Measurements from ENCODE around the gene TBL1X. TPM values are rescaled to one million over a fixed set of nuclear protein-coding genes. Genes with fewer than 3 reads are reported as not detected.

The TBL1X gene
- total and polyA plus RNA-seq, 2 donors (not counting 1 experiment from before 2014, with no cell fraction given), result 8.8 to 65.1 TPM

GRCh38 chrX:9522378-9523155 is 57.7 kb downstream of the TBL1X start:
- no peak overlapping the region for H3K27ac ChIP-seq (ENCODE audit: low read length in 2 of 2)
- no peaks in the 10 kb centered on the region for H3K9me3 Mint-ChIP-seq (ENCODE audit: insufficient read depth)
- no peaks in the 10 kb centered on the region for H3K27me3 ChIP-seq (replicated peaks in 1 of 4; ENCODE audit: control extremely low read depth in 1 of 4, control insufficient read depth in 3 of 4, insufficient read depth in 4 of 4, low read length in 3 of 4)
- intact Hi-C loops (cut with micrococcal nuclease), result no loop called here
- H3K9me3 ChIP-seq (ENCODE audit: control extremely low read depth in 1 of 3, control insufficient read depth in 2 of 3, insufficient read depth in 1 of 3, low read length in 2 of 3), result no peaks in the 10 kb centered on the region
- no peak overlapping the region for H3K4me3 ChIP-seq (ENCODE audit: control extremely low read depth in 1 of 5, extremely low read depth in 1 of 5, insufficient read depth in 1 of 5, low read depth in 2 of 5, low read length in 4 of 5)
- H3K4me1 Mint-ChIP-seq, result peaks cover 38% of the 10 kb centered on the region
- no peak for DNase-seq
- H3K36me3 ChIP-seq (replicated peaks in 1 of 2; ENCODE audit: control extremely low read depth in 1 of 2, control insufficient read depth in 1 of 2, extremely low read depth in 1 of 2, insufficient read depth in 2 of 2, low read length in 1 of 2), result no peaks in the 10 kb centered on the region
- POLR2A ChIA-PET, result no interaction called here
- no peaks in the 10 kb centered on the region for H3K27me3 Mint-ChIP-seq
- H3K4me2 ChIP-seq (replicated peaks; ENCODE audit: low read depth, low read length, poor library complexity, severe bottlenecking), result no peak overlapping the region
- WGBS (ENCODE audit: insufficient coverage), result 100% methylated on average over 3 of the region's 7 CpGs
- H2AFZ ChIP-seq (ENCODE audit: insufficient read depth, low read depth, low read length, poor library complexity, severe bottlenecking), result no peak overlapping the region
- H3K4me3 Mint-ChIP-seq, result no peak overlapping the region
- H3K27ac Mint-ChIP-seq, result no peak overlapping the region
- no peak for TF ChIP-seq CTCF (IDR thresholded peaks at IDR 0.05)
- H3K4me1 ChIP-seq (ENCODE audit: control insufficient read depth in 2 of 2, insufficient read depth in 2 of 2, low read length in 2 of 2), result peaks cover 19 to 22% of the 10 kb centered on the region in 2 donors
- CTCF ChIA-PET, result no interaction called here
- no peak for ATAC-seq (ENCODE audit: low read depth)
- no peak overlapping the region for H3K9ac ChIP-seq (ENCODE audit: low read length)
- peaks cover 6% of the 10 kb centered on the region for H4K20me1 ChIP-seq (ENCODE audit: control insufficient read depth, insufficient read depth, low read length, poor library complexity, severe bottlenecking)
- peaks cover 27% of the 10 kb centered on the region for H3K79me2 ChIP-seq (ENCODE audit: control insufficient read depth, insufficient read depth, low read length)

GRCh38 chrX:9525511-9526248 is 60.8 kb downstream of the TBL1X start:
- ATAC-seq (ENCODE audit: low read depth) (peak; percentile 23), DNase-seq (peak; percentile 57)
- Histone ChIP-seq H3K9me3 (ENCODE audit: control extremely low read depth in 1 of 3, control insufficient read depth in 2 of 3, insufficient read depth in 1 of 3, low read length in 2 of 3) (no peaks in the 10 kb centered on the region), H3K79me2 (ENCODE audit: control insufficient read depth, insufficient read depth, low read length) (peaks cover 43% of the 10 kb centered on the region), H3K4me2 (replicated peaks; ENCODE audit: low read depth, low read length, poor library complexity, severe bottlenecking) (peak overlapping the region; percentile 46), H2AFZ (ENCODE audit: insufficient read depth, low read depth, low read length, poor library complexity, severe bottlenecking) (no peak overlapping the region), H3K36me3 (replicated peaks in 1 of 2; ENCODE audit: control extremely low read depth in 1 of 2, control insufficient read depth in 1 of 2, extremely low read depth in 1 of 2, insufficient read depth in 2 of 2, low read length in 1 of 2) (no peaks in the 10 kb centered on the region), H3K4me3 (ENCODE audit: control extremely low read depth in 1 of 5, extremely low read depth in 1 of 5, insufficient read depth in 1 of 5, low read depth in 2 of 5, low read length in 4 of 5) (peak overlapping the region in 3 of 5 experiments; percentile 6 to 34 (median 13)), H4K20me1 (ENCODE audit: control insufficient read depth, insufficient read depth, low read length, poor library complexity, severe bottlenecking) (peaks cover 12% of the 10 kb centered on the region), H3K9ac (ENCODE audit: low read length) (peak overlapping the region; percentile 1), H3K27me3 (replicated peaks in 1 of 4; ENCODE audit: control extremely low read depth in 1 of 4, control insufficient read depth in 3 of 4, insufficient read depth in 4 of 4, low read length in 3 of 4) (no peaks in the 10 kb centered on the region), H3K4me1 (ENCODE audit: control insufficient read depth in 2 of 2, insufficient read depth in 2 of 2, low read length in 2 of 2) (peaks cover 39 to 42% of the 10 kb centered on the region in 2 donors), H3K27ac (ENCODE audit: low read length in 2 of 2) (peak overlapping the region in 1 of 2 donors; percentile 18)
- ChIA-PET POLR2A (no interaction called here), CTCF (interaction anchor here (0.7 kb wide), 1 partner anchor 177 kb away, joined by 3 read pairs; no protein-coding TSS in a partner anchor)
- H3K9me3 Mint-ChIP-seq (ENCODE audit: insufficient read depth), result no peaks in the 10 kb centered on the region
- intact Hi-C loops (cut with micrococcal nuclease), result loop anchor here (5.0 kb wide), 1 partner anchor 58 kb away; the partner anchor contains the start of gene TBL1X
- peak overlapping the region; percentile 70 for H3K4me3 Mint-ChIP-seq
- peak overlapping the region; percentile 16 for H3K27ac Mint-ChIP-seq
- TF ChIP-seq EZH2 (IDR thresholded peaks at IDR 0.05; ENCODE audit: borderline replicate concordance, insufficient read depth, low read depth, low read length, poor library complexity, severe bottlenecking) (no peak), CTCF (IDR thresholded peaks at IDR 0.05) (no peak)
- no CpG with 5 or more reads among the region's 8 CpGs for WGBS (ENCODE audit: insufficient coverage)
- H3K4me1 Mint-ChIP-seq, result peaks cover 53% of the 10 kb centered on the region
- no peaks in the 10 kb centered on the region for H3K27me3 Mint-ChIP-seq

All from B cell (primary cell).